HFF-Myc (cell line): ENCODE data around the gene GPR34.

Source experiments
- DNase-seq: peaks from one replicate; pipeline ENCODE4 v3.0.0-alpha.2; 2011; ENCODE audit warnings: low read depth; ENCODE audit errors: extremely low read depth
- H3K4me3 ChIP-seq: replicated peaks from 2 replicates; pipeline ENCODE4 v1.5.1; 2011; ENCODE audit warnings: low read depth, mild to moderate bottlenecking, control low read depth, low read length
- TF ChIP-seq, protein P1 (sequence below): IDR thresholded peaks from 2 replicates; pipeline ENCODE4 v1.5.1; 2012; ENCODE audit warnings: mild to moderate bottlenecking, low read depth, low read length, control low read depth; ENCODE audit errors: missing control alignments

GPR34 gene

DNA sequence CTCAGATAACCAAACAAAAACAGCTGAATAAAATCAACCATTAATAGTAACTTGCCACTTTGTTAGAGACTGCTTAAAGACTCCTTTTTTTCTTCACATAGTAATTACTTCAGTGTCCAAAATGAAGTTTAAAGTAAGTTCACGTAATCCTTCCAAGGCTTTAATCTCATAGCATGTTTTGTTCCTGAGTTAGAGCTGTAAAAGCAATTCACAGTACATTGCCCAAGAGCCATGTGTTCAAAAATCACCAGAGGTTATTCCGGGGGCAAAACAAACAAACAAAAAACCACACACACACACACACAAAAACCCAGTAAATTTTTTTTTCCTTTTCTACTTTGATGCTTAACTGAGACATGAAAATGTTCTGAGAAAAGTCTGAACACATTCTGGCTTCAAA lies 41.3 kb downstream of the GPR34 start:
- DNase-seq = no peak
- TF ChIP-seq, protein P1, sequence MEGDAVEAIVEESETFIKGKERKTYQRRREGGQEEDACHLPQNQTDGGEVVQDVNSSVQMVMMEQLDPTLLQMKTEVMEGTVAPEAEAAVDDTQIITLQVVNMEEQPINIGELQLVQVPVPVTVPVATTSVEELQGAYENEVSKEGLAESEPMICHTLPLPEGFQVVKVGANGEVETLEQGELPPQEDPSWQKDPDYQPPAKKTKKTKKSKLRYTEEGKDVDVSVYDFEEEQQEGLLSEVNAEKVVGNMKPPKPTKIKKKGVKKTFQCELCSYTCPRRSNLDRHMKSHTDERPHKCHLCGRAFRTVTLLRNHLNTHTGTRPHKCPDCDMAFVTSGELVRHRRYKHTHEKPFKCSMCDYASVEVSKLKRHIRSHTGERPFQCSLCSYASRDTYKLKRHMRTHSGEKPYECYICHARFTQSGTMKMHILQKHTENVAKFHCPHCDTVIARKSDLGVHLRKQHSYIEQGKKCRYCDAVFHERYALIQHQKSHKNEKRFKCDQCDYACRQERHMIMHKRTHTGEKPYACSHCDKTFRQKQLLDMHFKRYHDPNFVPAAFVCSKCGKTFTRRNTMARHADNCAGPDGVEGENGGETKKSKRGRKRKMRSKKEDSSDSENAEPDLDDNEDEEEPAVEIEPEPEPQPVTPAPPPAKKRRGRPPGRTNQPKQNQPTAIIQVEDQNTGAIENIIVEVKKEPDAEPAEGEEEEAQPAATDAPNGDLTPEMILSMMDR = no peak
- no peak overlapping the region for H3K4me3 ChIP-seq

DNA sequence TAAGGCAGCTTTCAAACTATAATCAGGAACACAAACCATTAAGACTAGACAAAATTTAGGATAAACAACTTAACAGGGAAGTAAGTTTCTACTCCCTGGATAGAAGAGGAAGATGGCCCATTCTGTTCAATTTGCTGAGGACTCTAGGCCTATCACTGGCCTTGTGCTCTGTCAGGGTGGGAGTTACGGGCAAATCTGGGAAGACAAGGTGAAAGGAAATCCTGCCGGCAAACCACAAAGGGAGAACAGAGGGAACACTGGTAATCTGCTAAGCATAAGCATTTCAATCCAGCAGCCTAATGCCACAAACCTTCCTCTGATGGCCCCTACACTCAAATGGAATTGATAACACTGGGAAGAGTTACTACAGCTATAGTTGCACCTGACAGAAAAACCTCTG lies 43.5 kb downstream of the GPR34 start:
- H3K4me3 ChIP-seq = no peak overlapping the region
- no peak for DNase-seq
- TF ChIP-seq, protein P1 = no peak

DNA sequence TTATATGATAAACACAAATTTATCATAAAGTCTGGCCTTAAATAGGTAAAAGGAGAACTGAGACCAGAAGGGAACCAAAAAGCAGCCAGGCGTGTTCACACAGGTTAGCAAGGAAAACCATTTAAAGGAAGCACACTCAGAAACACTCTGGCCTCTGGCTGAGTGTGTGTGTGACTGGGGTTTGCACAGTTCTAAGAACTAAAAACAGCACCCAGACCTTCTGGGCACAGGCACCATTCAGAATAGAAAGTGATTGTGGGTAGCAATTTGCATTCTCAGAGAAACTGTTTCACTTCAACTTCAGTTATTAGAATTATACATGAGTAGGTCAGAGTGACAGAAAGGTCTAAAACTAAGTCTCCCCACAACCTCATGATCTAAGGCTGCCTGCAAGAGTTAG lies 45.2 kb downstream of the GPR34 start:
- TF ChIP-seq, protein P1 = no peak
- DNase-seq = no peak
- no peak overlapping the region for H3K4me3 ChIP-seq

DNA sequence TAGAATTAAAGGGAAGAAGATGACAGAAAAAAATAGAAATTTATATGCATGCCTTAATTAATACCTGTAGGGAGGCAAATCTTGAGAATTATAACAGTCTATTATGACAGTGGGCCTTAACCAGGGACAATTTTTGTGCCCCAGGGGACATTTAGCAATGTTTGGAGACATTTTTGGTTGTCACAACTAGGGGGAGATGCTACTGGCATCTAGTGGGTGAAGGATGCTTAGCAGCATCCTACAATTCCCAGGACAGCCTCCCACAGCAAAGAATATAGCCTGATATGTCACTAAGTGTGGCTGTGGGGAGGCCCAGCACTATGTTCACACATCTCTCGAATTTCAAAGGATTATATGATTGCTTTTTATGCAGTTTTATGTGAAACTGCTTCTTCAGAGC lies 45.8 kb downstream of the GPR34 start:
- DNase-seq = no peak
- TF ChIP-seq, protein P1 = peak; percentile 32
- H3K4me3 ChIP-seq = no peak overlapping the region

DNA sequence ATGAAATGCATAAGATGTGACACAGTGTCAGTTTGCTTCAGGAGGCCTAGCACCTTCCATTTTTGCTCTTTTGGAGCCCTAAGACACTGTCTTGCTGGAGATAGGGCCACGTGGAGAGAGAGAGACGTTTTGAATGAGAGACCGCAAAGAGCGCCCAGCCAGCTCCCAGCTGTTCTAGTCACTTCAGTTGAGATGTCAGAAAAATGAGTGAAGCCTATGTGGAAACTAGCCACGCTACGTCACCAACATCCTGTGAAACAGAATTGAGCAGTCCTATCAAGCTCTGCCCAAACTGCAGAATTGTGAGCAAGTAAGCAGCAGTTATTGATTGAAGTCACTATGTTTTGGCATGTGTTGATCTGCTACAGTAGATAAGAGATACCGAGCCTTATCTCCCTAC lies 48.3 kb downstream of the GPR34 start:
- no peak overlapping the region for H3K4me3 ChIP-seq
- DNase-seq = no peak
- TF ChIP-seq, protein P1 = no peak

DNA sequence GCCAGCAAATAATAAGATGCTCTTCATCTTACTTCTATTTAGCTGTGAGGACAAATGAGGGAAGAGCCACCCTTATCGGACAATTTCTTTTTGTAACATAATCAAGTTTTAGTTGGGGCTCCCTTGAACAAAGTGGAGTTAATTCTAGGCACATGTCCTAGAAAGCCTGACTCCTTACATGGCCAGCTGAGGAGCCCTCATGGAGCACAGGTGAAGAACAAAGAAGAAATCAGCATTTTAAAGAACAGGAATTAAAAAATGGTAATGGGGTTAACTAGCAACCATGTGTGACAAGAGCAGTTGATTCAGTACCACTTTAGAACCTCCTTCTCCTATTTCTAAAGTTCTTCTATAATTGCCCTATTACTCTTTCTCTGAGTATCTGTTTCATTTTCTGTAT lies 51.1 kb downstream of the GPR34 start:
- H3K4me3 ChIP-seq = no peak overlapping the region
- no peak for DNase-seq
- TF ChIP-seq, protein P1 = no peak
